ENCODE results near the gene PLEKHD1. TPM values are rescaled to one million over a fixed set of nuclear protein-coding genes. Genes with fewer than 3 reads are reported as not detected.

PLEKHD1 gene
- total and polyA plus RNA-seq, 2 of the 8 experiments (the other 6 are each of a cell fraction or from before 2014, with no cell fraction given): 0.24 to 0.48 TPM

GRCh38 chr14:69491193-69491592 is 6.7 kb downstream of the PLEKHD1 start:
- FAIRE-seq (no peak), DNase-seq (ENCODE audit: low read depth in 1 of 2, low spot score in 2 of 2) (no peak)
- ChIA-PET CTCF (ENCODE audit: partially characterized antibody) (interaction anchor here (1.1 to 5.0 kb wide), 5 partner anchors 12 to 94 kb away, joined by 4 to 41 read pairs (median 10); no protein-coding TSS in a partner anchor), POLR2A (ENCODE audit: partially characterized antibody) (no interaction called here)
- H2BK20ac ChIP-seq (ENCODE audit: low read length): no peak overlapping the region
- H3K23me2 ChIP-seq (ENCODE audit: low read depth, low read length): no peaks in the 10 kb centered on the region
- H4K20me1 ChIP-seq (replicated peaks in 1 of 2; ENCODE audit: control insufficient read depth in 1 of 2, insufficient read depth in 2 of 2, low read length in 2 of 2): no peaks in the 10 kb centered on the region
- H2BK15ac ChIP-seq (ENCODE audit: low read length): no peak overlapping the region
- H3K27me3 ChIP-seq (replicated peaks in 1 of 4; ENCODE audit: control insufficient read depth in 3 of 4, extremely low read depth in 1 of 4, insufficient read depth in 3 of 4, low read length in 3 of 4): peaks cover 2 to 8% (median 6%) of the 10 kb centered on the region in 4 experiments; a peak in 6 of 7 replicates
- no peak overlapping the region for H3K27ac ChIP-seq (ENCODE audit: low read depth, low read length)
- no peak overlapping the region for H3K4me3 ChIP-seq (ENCODE audit: extremely low read depth in 1 of 4, insufficient read depth in 2 of 4, low read depth in 3 of 4, low read length in 4 of 4)
- H3K9me3 ChIP-seq (ENCODE audit: insufficient read depth in 2 of 2, low read depth in 1 of 2, low read length in 1 of 2): no peaks in the 10 kb centered on the region
- no peak overlapping the region for H3K56ac ChIP-seq (replicated peaks; ENCODE audit: insufficient read length, low read depth, low read length)
- H2BK5ac ChIP-seq (ENCODE audit: low read depth, low read length): no peak overlapping the region
- H3K4me1 ChIP-seq (replicated peaks in 1 of 4; ENCODE audit: control insufficient read depth in 3 of 4, insufficient read depth in 4 of 4, low read length in 3 of 4): no peaks in the 10 kb centered on the region
- no peak overlapping the region for H2BK120ac ChIP-seq (replicated peaks; ENCODE audit: low read depth, low read length)
- no peak overlapping the region for H2BK12ac ChIP-seq (ENCODE audit: low read depth, low read length)
- H4K91ac ChIP-seq (replicated peaks; ENCODE audit: insufficient read length, low read length): no peak overlapping the region
- H3K9ac ChIP-seq (replicated peaks in 1 of 4; ENCODE audit: extremely low read depth in 1 of 4, low read depth in 3 of 4, low read length in 3 of 4): no peak overlapping the region
- no peak overlapping the region for H3K23ac ChIP-seq (ENCODE audit: insufficient read length)
- no peak overlapping the region for H3K14ac ChIP-seq (ENCODE audit: insufficient read length)
- H4K5ac ChIP-seq (ENCODE audit: insufficient read length, low read depth, low read length): no peak overlapping the region
- 81% methylated on average over 3 of the region's 3 CpGs; no CpG with 5 or more reads in 1 of the 2 experiments for WGBS, 2 experiments (ENCODE audit: extremely low coverage in 1 of 2, insufficient coverage in 1 of 2, insufficient read length in 1 of 2, insufficient replicate concordance in 2 of 2, low coverage in 1 of 2, low lambda C conversion rate in 2 of 2, missing lambda C conversion rate in 1 of 2)
- no peak overlapping the region for H3K18ac ChIP-seq (ENCODE audit: extremely low read depth, low read length)
- H3K36me3 ChIP-seq (ENCODE audit: control insufficient read depth in 2 of 4, insufficient read depth in 4 of 4, low read length in 3 of 4): no peaks in the 10 kb centered on the region
- H2AFZ ChIP-seq (ENCODE audit: low read length): no peak overlapping the region
- H3K79me1 ChIP-seq (ENCODE audit: low read depth, low read length): no peaks in the 10 kb centered on the region
- H4K8ac ChIP-seq (ENCODE audit: extremely low read depth, insufficient read depth, low read length): no peak overlapping the region
- H3K79me2 ChIP-seq (ENCODE audit: control insufficient read depth in 1 of 2, insufficient read depth in 2 of 2, low read length in 2 of 2): no peaks in the 10 kb centered on the region
- no peak overlapping the region for H3K4ac ChIP-seq (replicated peaks; ENCODE audit: insufficient read length, low read depth, low read length)
- H3K4me2 ChIP-seq (ENCODE audit: insufficient read depth in 1 of 2, low read depth in 2 of 2, low read length in 2 of 2): no peak overlapping the region
- no peak overlapping the region for H2AK5ac ChIP-seq (ENCODE audit: low read depth, low read length)
- TF ChIP-seq SAP30 (IDR thresholded peaks at IDR 0.05; ENCODE audit: insufficient read depth, insufficient replicate concordance, low read length) (no peak), HDAC6 (IDR thresholded peaks at IDR 0.05; ENCODE audit: low read depth, low read length) (no peak), CHD1 (IDR thresholded peaks at IDR 0.05; ENCODE audit: low read depth, low read length) (no peak), KDM4A (IDR thresholded peaks at IDR 0.05; ENCODE audit: low read depth, low read length, severe bottlenecking) (no peak), KDM5A (IDR thresholded peaks at IDR 0.05; ENCODE audit: low read length) (no peak), KDM1A (IDR thresholded peaks at IDR 0.05; ENCODE audit: borderline replicate concordance, low read length) (no peak), CTCF (IDR thresholded peaks at IDR 0.05; ENCODE audit: control extremely low read depth in 1 of 3, insufficient read depth in 1 of 3, low read depth in 1 of 3, low read length in 3 of 3) (no peak), GABPA (IDR thresholded peaks at IDR 0.05; ENCODE audit: borderline replicate concordance, insufficient read depth, low read length) (no peak), EP300 (IDR thresholded peaks at IDR 0.05; ENCODE audit: borderline replicate concordance in 1 of 2, low read depth in 2 of 2, low read length in 2 of 2) (no peak), NRF1 (IDR thresholded peaks at IDR 0.05; ENCODE audit: low read depth, low read length) (no peak), TEAD4 (IDR thresholded peaks at IDR 0.05; ENCODE audit: low read depth, low read length) (no peak)
